HepG2 (cell line): ENCODE measurements around the gene CSTF1. TPM values are rescaled to one million over a fixed set of nuclear protein-coding genes. Genes with fewer than 3 reads are reported as not detected.

Experiments used
- ATF5 ChIP-seq: sonication (generic); formaldehyde crosslinking; IDR thresholded peaks from 2 replicates; pipeline ENCODE4 v1.4.0; 2020; ENCODE audit warnings: mild to moderate bottlenecking, low read depth, missing genetic modification reagents
- CREM ChIP-seq, 2 experiments: sonication (generic) in 1 of 2; formaldehyde crosslinking in 1 of 2; IDR thresholded peaks; 2 replicates each; pipeline versions ENCODE4 v1.4.0 to v1.6.1; 2016 to 2020; ENCODE audit warnings: antibody characterized with exemption in 1 of 2, mild to moderate bottlenecking in 1 of 2, missing genetic modification reagents in 1 of 2
- GLMP ChIP-seq: sonication (generic); formaldehyde crosslinking; IDR thresholded peaks from 2 replicates; pipeline ENCODE4 v1.9.0; 2021; ENCODE audit warnings: missing genetic modification reagents, mild to moderate bottlenecking, borderline replicate concordance
- HBP1 ChIP-seq: IDR thresholded peaks from 2 replicates; pipeline ENCODE4 v1.6.1; 2016; ENCODE audit warnings: low read depth, control low read depth
- MED1 ChIP-seq: sonication (generic); formaldehyde crosslinking; IDR thresholded peaks from 2 replicates; pipeline ENCODE4 v1.4.0; 2020; ENCODE audit warnings: missing genetic modification reagents
- NFE2 ChIP-seq: sonication (generic); formaldehyde crosslinking; IDR thresholded peaks from 2 replicates; pipeline ENCODE4 v1.4.0; 2020; ENCODE audit warnings: missing genetic modification reagents
- PAF1 ChIP-seq: IDR thresholded peaks from 2 replicates; pipeline ENCODE4 v1.6.1; 2016; ENCODE audit warnings: missing genetic modification reagents, missing compliant biosample characterization
- SALL1 ChIP-seq: sonication (generic); formaldehyde crosslinking; IDR thresholded peaks from 2 replicates; pipeline ENCODE4 v1.8.0; 2022; ENCODE audit warnings: mild to moderate bottlenecking, missing genetic modification reagents
- SRSF9 ChIP-seq: fragments of 200-400 bp; formaldehyde crosslinking; IDR thresholded peaks from 2 replicates; pipeline ENCODE4 v1.6.1; 2018; ENCODE audit warnings: borderline replicate concordance, mild to moderate bottlenecking, low read depth, low read length; ENCODE audit not compliant: insufficient read depth, poor library complexity, severe bottlenecking
- ZC3H4 ChIP-seq: sonication (generic); formaldehyde crosslinking; IDR thresholded peaks from 2 replicates; pipeline ENCODE4 v1.4.0; 2020; ENCODE audit warnings: missing genetic modification reagents, borderline replicate concordance
- ZNF280D ChIP-seq: sonication (generic); formaldehyde crosslinking; IDR thresholded peaks from 2 replicates; pipeline ENCODE4 v1.5.1; 2020; ENCODE audit warnings: mild to moderate bottlenecking, missing genetic modification reagents
- ZNF383 ChIP-seq: sonication (generic); formaldehyde crosslinking; IDR thresholded peaks from 2 replicates; pipeline ENCODE4 v1.4.0; 2020; ENCODE audit warnings: missing genetic modification reagents, mild to moderate bottlenecking, borderline replicate concordance
- ZNF552 ChIP-seq: sonication (generic); formaldehyde crosslinking; IDR thresholded peaks from 2 replicates; pipeline ENCODE4 v1.9.0; 2022; ENCODE audit warnings: missing genetic modification reagents, mild to moderate bottlenecking, borderline replicate concordance
- ZNF687 ChIP-seq: sonication (generic); formaldehyde crosslinking; IDR thresholded peaks from 2 replicates; pipeline ENCODE4 v1.5.1; 2020; ENCODE audit warnings: mild to moderate bottlenecking, missing genetic modification reagents, moderate library complexity
- polyA plus RNA-seq, 8 experiments: library from polyadenylated mRNA; depleted of rRNA in 3 of 8; stranded (reverse) in 7 of 8; unstranded in 1 of 8; fragments of >200 nt; fragmentation: Illumina TruSeq in 4 of 8; extraction: Trizol in 4 of 8; gene quantifications; 2 replicates each; pipeline versions ENCODE4 v1.2.1 to v1.2.3, GENCODE V29; 2011 to 2016; ENCODE audit warnings: low read depth in 4 of 8, missing spikeins in 1 of 8, mixed read lengths in 1 of 8; ENCODE audit not compliant: insufficient read depth in 1 of 8
- total RNA-seq, 5 experiments: library from RNA; depleted of rRNA; stranded (reverse); fragments of >200 nt; fragmentation: Illumina TruSeq; extraction: Trizol; gene quantifications; 2 replicates each; pipeline ENCODE4 v1.2.3, GENCODE V29; 2016; ENCODE audit warnings: low read depth in 1 of 5

The CSTF1 gene
- total and polyA plus RNA-seq, 2 of the 13 experiments (the other 11 are each of a cell fraction or from before 2014, with no cell fraction given), result 70.9 to 100 TPM

- TF ChIP-seq ZC3H4 (CRISPR knock-in tag) (peak; percentile 90; the same call in 1 of the 2 replicates), NFE2 (no peak; the same call in 1 of the 2 replicates), ZNF687 (CRISPR knock-in tag) (peak; percentile 99), SALL1 (peak; percentile 99), ZNF552 (peak; percentile 80; the same call in 1 of the 2 replicates), MED1 (CRISPR knock-in tag) (peak; percentile 96), ZNF383 (CRISPR knock-in tag) (peak; percentile 66; the same call in 1 of the 2 replicates), ZNF280D (CRISPR knock-in tag) (peak; percentile 99), HBP1 (CRISPR knock-in tag) (peak; percentile 95), ATF5 (CRISPR knock-in tag) (peak; percentile 40), PAF1 (CRISPR knock-in tag) (no peak; the same call in 1 of the 2 replicates), GLMP (CRISPR knock-in tag) (no peak), SRSF9 (no peak), CREM (IDR thresholded peaks at IDR 0.05) (peak; percentile 99), CREM (CRISPR knock-in tag; IDR thresholded peaks at IDR 0.05) (peak; percentile 83)
Measured at GRCh38 chr20:56392132-56392880, at the start of gene CSTF1, which contains the start of gene AURKA (continued).
